GM19239 (cell line): ENCODE results near the gene STK40.

Source experiments
- DNase-seq: peaks from one replicate; pipeline ENCODE4 v3.0.0; 2011; ENCODE audit warnings: low spot score; ENCODE audit not compliant: insufficient read length
- FAIRE-seq: peaks from 2 replicates; lab custom pipeline; 2011; peaks lifted over from hg19 to GRCh38; lab: Jason Lieb, UNC

The STK40 gene

GRCh38 chr1:36297062-36297461, 88.7 kb downstream of the STK40 start:
- DNase-seq, result no peak
- no peak for FAIRE-seq

GRCh38 chr1:36295390-36295789, 90.3 kb downstream of the STK40 start:
- no peak for DNase-seq
- no peak for FAIRE-seq
